ENCODE data around the gene SRP68.
A peak's percentile ranks its signal among the peaks of the same experiment; 100 is the strongest.

Gene SRP68

DNA sequence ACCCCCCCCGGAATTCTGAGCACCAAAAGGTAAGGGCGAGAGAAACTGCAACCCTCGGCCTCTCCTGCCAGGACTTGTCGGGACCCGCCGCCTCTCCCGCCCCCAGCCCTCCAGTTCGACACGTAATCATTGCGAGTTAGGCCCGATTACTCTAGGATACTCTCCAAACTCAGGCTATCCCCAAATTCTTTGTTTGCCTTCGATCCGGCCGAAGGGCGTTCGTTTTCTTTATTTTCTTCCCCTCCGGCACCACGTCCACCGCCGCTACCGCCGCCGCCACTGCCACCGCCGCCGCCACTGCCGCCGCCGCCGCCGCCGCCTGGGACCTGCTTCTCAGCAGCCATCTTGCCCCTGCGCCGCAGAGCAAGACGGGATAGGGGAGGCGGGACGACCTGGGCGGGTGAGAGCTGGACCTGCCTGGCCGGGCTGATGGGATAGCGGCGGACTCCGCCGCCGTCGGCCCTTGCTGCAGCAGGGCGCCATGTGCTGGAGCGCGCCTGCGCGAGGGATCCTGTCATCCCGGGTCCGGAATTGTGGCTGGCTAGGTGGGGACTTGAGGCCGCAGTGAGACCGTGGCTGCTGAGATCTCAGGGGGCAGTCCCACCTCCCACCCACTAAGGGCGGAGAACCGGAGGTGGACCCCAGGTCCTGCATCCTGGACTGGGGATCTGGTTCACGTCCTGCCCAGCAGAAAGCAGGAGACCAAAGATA lies at the start of gene SRP68:
TSS of gene SRP68 (minus strand) at position 370 of the 711 bp plus-strand sequence. CDS start at position 344, 26 bp downstream.
- DNase-seq (ENCODE audit: low read depth), result peak; percentile 74

DNA sequence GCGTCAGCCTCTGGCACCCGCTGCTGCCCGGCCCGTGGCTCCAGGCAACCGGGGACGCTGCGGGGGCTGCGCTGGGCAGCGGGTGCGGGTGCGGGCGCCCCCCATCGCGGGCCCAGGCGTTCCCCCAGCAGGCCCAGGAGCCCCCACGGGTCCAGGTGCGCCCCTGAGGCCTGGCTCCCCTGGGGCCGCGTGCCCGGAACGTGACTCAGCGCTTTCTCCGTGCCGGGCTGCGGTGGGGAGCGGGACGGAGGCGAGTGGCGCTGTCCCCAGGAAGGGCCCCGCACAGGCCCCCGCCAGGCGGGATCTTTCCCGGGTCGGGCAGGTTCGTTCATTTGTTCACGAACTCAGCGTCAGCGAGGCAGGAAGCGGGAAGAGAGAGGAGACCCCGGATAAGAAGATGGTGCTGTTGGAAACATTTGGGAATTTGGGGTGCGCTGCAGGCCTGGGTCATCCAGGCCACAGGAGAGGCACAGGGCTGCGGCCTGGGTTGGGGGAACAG lies 49.7 kb upstream of the SRP68 start:
- DNase-seq (ENCODE audit: low read depth), result no peak

DNA sequence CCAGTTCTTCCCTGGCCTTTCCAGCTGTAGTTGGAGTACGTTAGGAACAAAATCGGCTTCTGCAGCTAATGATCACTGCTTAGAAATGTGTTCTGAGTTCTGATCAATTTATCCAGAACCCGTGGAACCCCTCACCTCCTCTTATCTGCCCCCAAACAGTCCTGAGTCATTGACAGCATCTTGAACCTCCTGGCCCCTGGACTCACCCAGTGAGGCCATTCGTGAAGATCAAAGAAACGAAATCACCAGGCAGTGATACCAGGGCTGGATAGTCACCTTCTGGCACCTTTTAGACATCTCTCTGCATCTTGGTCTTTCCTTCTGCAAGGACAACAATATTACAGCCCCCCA lies 48.3 kb upstream of the SRP68 start:
- no peak for DNase-seq (ENCODE audit: low read depth)

DNA sequence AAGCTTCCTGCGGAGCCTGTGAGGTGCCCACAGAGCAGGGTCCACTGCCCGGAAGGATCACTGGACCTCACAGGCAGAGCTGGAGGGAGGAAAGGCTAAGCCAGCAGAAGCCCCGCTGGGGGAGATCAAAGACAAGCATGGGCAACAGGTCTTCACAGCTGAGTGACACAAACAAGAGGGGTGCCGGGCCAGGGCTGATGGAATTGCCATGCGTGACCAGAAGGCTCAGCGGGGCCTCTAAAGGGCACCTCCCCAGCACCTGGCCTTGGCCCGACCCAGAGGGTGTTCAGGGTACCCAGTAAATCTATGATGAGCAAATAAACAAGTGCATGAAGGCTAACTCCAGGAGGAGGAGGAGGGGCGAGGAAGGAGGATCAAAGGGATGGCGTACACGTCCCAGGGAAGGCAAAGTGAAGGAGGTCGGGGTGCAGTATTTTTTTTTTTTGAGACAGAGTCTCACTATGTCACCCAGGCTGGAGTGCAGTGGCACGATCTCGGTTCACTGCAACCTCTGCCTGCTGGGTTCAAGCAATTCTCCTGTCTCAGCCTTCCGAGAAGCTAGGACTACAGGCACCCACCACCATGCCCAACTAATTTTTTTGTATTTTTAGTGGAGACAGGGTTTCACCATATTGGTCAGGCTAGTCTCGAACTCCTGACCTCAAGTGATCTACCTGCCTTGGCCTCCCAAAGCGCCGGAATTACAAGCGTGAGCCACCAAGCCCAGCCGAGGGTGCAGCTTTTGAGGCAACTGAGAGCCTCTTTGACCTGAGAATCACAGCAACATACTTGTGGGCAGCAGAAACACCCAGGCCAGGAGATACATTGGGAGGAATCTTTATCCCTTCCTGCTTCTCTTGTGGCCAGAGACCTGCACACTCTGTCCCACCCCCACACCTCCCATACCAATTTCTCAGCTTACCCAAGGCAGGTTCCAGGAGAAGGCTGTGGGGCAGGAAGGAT lies 47.4 kb upstream of the SRP68 start:
- DNase-seq (ENCODE audit: low read depth), result no peak

DNA sequence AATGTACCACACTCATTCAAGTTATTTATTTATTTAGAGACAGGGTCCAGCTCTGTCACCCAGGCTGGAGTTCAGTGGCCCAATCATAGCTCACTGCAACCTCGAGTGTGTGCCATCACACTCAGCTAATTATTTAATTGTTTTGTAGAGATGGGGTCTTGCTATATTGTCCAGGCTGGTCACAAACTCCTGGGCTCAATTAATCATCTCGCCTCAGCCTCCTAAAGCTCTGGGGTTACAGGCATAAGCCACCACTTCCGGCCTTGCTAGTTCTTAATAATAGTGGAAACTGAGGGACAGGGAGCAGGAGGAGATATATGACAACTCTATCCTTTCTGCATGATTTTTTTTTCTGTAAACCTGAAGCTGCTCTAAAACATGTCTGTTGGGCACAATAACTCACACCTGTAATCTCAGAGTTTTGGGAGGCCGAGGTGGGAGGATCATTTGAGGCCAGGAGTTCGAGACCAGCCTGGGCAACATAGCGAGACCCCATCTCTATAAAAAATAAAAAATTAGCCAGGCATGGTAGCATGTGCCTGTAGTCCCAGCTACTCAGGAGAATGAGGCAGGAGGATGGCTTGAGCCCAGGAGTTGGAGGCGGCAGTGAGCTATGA lies 42.9 kb upstream of the SRP68 start:
- DNase-seq (ENCODE audit: low read depth), result no peak

DNA sequence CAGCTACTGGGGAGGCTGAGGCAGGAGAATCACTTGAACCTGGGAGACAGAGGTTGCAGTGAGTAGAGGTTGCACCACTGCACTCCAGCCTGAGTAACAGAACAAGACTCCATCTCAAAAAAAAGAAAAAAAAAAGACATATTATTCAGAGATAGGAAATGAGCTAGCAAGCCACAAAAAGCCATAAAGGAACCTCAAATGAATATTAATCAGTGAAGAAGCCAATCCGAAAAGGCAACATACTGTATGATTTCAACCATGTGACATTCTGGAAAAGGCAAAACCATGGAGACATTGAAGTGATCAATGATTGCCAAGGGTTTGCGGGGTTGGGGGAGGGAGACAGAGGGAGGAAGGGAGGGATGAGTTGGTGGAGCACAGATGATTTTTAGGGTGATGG lies 39.6 kb upstream of the SRP68 start:
- no peak for DNase-seq (ENCODE audit: low read depth)

DNA sequence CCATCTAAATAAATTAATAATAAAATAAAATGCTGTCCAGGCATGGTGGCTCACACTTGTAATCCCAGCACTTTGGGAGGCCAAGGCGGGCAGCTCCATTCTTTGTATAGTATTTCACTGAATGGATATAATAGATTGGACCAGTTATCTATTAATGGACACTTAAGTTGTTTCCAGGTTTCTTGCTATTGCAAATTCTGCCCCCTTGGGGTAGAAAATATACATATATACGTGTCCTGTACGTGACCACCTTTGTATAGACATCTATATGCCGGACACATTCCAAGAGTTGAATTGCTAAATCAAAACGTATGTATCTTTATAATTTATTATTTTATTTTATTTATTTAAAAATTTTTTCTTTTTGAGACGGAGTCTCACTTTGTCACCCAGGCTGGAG lies 35.2 kb upstream of the SRP68 start:
- no peak for DNase-seq (ENCODE audit: low read depth)

DNA sequence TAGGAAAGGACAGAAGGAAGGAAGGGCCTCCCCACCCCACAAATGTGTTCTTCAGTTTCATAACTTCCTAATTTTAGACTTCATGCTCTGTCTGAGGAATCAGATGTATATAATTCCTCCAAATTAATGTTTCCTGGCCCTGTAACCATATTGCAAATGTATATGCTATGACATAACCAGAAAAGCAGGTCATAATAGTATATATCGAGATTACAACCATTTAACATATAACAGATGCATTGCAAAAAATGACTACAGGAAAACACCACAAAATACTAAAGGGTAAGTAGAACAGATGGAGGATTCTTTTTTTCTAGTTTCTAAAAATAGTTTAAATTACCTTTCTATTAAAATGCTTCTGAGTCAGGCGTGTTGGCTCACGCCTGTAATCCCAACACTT lies 34.4 kb upstream of the SRP68 start:
- no peak for DNase-seq (ENCODE audit: low read depth)

DNA sequence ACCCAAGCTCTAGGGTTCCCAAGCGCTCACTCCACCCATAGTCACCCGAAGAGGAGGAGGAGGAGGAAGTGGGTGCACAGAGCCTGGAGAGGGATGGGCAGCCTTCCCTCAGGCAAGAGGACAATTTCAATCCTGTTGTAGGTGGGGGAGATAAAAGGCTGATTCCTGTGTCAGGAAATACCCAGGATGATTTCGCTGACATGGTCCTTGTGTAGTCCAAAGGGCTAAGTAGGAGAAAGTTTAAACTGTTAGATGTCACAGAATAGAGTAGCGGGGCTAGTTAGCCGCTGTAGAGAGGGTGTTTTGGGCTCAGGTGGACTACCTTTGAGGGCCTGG lies 32.5 kb upstream of the SRP68 start:
- DNase-seq (ENCODE audit: low read depth), result no peak

DNA sequence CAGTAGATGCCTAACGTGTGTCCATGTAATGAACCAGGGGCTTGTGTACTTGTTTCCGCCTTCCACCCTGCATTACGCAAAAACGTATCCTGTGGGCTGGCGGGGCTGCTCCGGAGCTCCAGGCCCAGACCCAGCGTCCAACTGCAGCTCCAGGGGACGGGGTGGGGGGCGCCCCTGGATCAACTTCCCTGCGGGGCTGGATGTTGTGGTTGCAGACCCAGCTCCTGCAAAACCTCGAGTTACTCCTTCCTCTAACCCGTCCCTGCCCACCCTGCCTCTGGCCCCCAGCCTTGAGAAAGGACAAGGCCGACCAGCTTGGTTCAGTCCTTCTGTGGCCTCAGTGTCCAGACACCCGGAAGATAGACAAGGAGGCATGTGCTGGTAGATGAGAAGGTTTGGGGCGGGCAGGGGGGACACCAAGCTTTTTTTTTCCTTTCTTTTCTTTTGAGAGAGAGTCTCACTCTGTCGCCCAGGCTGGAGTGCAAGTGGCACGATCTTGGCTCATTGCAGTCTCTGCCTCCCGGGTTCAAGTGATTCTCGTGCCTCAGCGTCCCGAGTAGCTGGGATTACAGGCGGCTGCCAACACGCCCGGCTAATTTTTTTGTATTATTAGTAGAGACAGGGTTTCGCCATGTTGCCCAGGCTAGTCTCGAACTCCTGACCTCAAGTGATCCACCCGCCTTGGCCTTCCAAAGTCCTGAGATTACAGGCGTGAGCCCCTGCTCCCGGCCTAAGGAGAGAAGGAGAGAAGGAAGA lies 32.0 kb upstream of the SRP68 start:
- no peak for DNase-seq (ENCODE audit: low read depth)

DNA sequence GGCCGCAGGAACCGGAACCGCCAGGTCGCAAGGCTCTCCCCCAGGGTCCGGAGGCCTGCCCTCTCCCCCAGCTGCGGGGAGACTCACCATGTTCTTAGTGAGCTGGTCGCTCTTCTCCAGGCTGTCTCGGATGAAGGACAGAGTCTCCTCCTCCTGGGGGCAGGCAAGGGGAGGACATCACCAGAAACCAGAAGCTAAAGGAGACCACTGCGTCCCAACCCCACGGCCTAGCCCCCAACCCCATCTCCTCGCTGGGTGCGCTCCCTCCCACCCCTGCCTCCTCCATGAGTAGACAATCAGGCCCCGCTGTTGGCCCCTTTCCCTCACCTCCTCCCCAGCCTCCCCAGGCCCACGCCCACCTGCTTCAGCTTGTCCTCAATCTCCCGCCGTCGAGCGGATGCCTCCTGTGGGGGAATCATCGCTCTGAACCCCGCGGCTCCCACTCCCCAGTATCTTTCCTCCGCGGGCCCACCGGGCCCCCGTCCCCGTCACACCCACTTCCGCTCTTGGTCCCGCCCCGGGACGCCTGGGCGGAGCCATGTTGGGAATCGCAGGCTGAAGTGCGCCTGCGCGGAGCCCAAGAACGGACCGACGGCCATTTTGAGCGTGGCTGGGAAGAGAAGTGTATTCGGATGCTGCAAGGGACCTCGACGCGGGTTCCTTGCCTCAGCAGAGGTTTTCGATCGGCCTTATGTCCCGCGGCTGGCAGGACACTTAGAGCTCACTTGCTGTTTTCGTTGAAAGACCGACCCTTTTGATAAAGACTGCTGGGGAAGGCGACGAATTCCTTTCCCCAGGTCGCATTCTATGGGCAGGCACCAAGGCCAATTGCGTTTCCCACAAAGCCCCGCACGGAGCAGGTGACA lies 31.2 kb upstream of the SRP68 start, which contains the start of gene EXOC7:
TSS of gene EXOC7 (minus strand) at position 514 of the 866 bp plus-strand sequence. CDS start at position 419, 95 bp downstream.
- peak; percentile 88 for DNase-seq (ENCODE audit: low read depth)

DNA sequence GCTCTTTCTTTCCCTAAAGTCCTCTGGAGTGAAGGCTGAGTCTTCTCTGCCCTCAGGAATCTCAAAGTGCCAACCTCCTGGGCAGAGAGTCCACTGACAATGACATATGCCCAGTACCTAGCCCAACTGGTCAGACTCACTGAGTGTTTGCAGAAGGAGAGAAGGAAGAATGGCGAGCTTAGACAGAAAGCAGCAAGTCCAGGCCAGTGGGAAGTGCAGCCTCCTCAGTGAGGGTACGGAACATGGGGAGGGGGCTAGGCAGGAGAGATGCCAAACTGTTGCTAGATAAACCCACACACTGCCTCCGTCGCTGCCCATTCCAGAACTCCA lies 30.6 kb upstream of the SRP68 start:
- no peak for DNase-seq (ENCODE audit: low read depth)

DNA sequence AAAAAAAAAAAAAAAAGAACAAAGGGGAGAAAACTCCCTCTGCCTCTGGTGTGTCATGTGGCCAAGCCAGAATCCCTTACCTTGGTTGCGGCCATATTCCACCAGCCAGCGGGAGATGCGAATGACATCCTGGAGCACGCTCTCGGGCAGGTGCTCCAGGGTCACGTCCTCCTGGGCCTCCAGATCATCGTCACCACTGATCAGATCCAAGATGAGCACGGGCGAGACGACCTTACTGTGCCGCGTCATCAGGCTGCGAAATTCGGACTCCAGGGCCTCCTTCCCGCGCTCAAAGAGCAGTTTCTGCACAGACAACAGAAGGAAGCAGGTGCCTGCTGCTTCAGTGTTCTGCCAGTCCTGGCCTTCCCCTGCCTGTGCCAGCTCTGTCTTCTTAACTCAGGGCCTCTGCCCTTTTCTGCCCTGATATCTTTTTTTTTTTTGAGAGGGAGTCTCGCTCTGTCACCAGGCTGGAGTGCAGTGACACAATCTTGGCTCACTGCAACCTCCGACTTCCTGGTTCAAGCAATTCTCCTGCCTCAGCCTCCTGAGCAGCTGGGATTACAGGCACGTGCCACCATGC lies 25.5 kb upstream of the SRP68 start:
- no peak for DNase-seq (ENCODE audit: low read depth)

DNA sequence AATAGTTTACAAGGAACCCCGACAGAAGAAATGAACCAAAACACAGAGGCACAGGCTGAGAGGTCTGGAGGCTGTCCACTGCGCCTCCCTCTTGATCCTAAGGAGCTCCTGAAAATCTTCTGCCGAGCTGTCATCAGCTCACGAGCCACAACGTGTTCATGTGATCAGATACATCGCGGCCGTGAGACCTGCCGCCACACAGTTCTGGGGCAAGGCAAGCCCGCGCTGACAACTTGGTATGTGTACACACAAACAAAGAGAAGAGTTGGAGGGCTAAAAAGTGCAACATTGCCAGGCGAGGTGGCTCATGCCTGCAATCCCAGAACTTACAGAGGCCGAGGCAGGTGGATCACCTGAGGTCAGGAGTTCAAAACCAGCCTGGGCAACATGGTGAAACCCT lies 23.6 kb upstream of the SRP68 start:
- DNase-seq (ENCODE audit: low read depth), result no peak

DNA sequence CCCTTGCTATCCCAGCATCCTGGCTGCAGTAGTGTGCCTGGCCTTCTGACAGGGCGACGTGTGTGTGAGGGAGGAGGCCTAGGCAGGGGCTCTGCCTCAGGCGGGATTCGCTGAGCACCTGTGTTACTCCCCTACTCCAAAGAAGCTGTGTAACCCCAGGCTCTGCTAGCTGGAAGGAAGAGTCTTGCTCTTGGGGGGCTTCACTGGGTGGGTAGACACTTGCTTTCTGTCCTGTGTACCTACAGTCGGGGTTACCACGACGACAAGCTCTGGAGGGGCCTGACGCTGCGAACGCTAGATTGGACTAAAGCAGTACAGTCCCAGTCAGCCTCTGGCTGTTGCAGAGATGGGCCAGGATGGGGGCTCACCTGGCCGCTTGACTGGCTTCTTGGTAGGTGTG lies 21.7 kb upstream of the SRP68 start:
- no peak for DNase-seq (ENCODE audit: low read depth)

DNA sequence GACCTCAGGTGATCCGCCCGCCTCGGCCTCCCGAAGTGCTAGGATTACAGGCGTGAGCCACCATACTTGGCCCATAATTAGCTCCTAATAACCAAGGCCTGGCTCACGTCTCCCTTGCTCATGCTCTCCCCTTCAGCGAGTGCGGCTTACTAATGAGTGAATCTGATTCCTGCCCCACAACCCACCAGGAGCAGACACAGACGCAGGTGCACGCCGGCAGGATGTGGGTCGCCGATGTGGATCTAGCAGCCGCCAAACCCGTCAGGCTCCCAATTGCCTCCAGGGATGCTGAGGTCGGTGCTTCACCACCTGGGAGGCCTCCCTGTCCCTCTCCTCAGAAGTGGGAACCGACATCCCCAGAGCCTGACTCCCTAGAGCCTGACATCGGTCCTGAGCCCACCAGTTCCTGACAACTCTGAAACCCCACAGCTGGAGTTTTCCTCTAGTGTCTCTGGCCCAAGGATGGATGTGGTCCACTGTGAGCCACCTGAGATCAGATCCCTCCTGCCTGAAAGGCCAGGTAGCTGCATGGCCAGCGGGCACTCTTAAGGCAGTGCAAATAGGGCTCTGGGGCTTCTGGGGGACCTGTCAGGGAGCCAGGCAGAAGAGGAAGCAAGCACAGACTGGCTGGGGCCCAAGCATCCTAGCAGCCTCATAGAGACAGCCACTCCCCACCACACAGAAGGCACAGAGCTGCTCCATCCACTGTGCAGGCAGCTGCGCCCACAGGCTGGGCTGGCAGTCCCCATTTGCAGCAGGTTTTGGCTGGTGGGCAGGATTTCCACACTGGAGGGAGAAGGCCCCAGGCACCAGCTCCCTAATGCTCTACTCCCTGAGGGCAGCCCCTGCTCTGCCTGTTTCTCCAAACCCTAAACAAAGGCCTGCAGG lies 20.5 kb upstream of the SRP68 start:
- DNase-seq (ENCODE audit: low read depth), result no peak

DNA sequence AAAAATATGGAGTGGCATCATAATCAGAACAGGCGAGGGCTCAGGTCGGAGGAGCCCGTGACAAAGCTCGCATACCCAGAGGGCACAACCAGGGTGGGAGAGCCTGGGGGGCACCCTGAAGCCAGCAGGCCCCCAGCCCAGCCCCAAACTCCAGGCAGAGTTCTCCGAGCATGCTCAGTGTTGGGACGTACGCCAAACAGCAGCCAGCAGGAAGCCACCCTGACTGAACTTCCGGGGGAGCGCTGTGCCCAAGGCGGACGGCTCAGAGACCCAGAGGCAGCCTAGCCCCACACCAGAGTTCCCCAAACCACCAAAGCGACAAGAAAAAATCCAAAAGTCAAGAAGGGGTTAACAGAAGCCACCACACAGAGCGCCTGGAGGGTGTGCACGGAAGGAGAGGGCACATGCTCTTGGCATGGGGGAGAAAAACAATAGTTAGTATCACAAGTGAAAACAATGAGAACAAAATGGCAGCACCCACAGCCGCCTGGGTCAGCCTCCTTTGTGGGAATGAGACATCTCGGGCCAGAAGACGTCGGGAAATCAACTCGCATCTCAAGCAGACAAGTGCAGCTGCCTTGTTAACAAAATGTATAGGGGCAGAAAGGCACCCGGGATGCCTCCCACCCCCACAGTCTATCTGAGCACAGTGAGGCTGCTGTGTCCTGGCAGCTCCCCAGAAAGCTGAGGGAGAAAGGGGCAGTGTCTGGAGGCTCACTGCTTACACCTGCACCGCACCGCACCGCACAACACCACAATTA lies 19.4 kb upstream of the SRP68 start:
- DNase-seq (ENCODE audit: low read depth), result no peak

DNA sequence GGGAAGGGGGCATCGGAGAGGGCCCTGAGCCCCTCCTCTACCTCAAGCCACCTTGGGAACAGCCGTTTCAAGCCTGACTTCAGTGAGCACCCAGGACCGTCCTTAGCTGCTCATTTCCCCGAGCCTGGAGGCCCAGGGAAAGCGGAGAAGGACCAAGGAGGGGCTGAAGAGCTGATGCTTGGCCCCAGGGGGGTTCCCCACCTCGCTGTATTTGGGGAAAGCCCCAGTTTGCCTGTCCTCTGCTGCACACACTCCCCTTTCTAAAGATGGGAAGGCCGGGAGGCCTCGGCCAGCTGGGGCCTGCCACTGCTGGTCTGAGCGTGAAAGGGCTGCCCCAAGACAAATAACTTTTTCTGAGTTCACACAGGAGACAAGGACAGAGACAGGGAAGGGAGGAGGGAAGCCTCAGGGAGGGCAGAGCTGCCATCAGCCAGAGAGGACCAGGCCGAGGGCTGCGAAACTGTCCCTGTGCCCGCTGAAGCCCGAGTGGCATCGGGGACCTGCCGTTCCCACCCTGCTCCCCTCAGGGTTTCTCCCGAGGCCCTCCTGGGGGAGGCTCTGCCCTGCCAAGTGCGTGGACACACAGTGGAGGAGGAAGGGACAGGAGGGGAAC lies 18.3 kb upstream of the SRP68 start:
- no peak for DNase-seq (ENCODE audit: low read depth)

All from stimulated activated CD8-positive, alpha-beta memory T cell treated with anti-CD3 and anti-CD28 coated beads, Interleukin-12 subunit alpha, Interleukin-12 subunit beta, amount 100 ng/mL, for 1 hour (primary cell).